IPS-NIHi7 (cell line): ENCODE results near the gene MVB12A.
A peak's percentile ranks its signal among the peaks of the same experiment; 100 is the strongest.

ENCODE experiments used
- DNase-seq: peaks from one replicate; pipeline ENCODE4 v3.0.0; 2012; ENCODE audit warnings: mixed read lengths; ENCODE audit errors: extremely low spot score

The MVB12A gene

GRCh38 chr19:17419621-17420474 lies at the start of gene MVB12A:
MVB12A (plus strand) TSS chr19:17420047; CDS start chr19:17420136, 89 bp downstream.
- peak; percentile 97 for DNase-seq

GRCh38 chr19:17376935-17377600 lies 42.8 kb upstream of the MVB12A start, which contains the start of gene PLVAP:
PLVAP (minus strand) TSS chr19:17377342; CDS start chr19:17377288, 54 bp downstream.
- no peak for DNase-seq

GRCh38 chr19:17378271-17378670 lies 41.6 kb upstream of the MVB12A start:
- DNase-seq: no peak

GRCh38 chr19:17379221-17379631 lies 40.6 kb upstream of the MVB12A start:
- DNase-seq: peak; percentile 68

GRCh38 chr19:17380426-17381138 lies 39.3 kb upstream of the MVB12A start:
- DNase-seq: no peak

- peak; percentile 85 for DNase-seq
Measured at GRCh38 chr19:17385878-17386611, 33.8 kb upstream of the MVB12A start.

- DNase-seq: no peak
Measured at GRCh38 chr19:17389288-17389687, 30.6 kb upstream of the MVB12A start.

GRCh38 chr19:17389957-17390664 lies 29.7 kb upstream of the MVB12A start:
- DNase-seq: peak; percentile 39

- peak; percentile 96 for DNase-seq
Measured at GRCh38 chr19:17390665-17391370, 29.0 kb upstream of the MVB12A start.

GRCh38 chr19:17391371-17392151 lies 28.3 kb upstream of the MVB12A start:
- DNase-seq: no peak

GRCh38 chr19:17393002-17393401 lies 26.8 kb upstream of the MVB12A start:
- DNase-seq: no peak

- no peak for DNase-seq
Measured at GRCh38 chr19:17393914-17394313, 25.9 kb upstream of the MVB12A start, which contains the start of gene CCDC194. CCDC194 (minus strand) TSS chr19:17394196; CDS start chr19:17394158, 38 bp downstream.

GRCh38 chr19:17394891-17395415 lies 24.9 kb upstream of the MVB12A start:
- DNase-seq: peak; percentile 83

GRCh38 chr19:17398902-17399527 lies 20.8 kb upstream of the MVB12A start:
- DNase-seq: no peak

- DNase-seq: no peak
Measured at GRCh38 chr19:17401628-17402027, 18.2 kb upstream of the MVB12A start.

GRCh38 chr19:17402982-17403855 lies 16.6 kb upstream of the MVB12A start:
- DNase-seq: peak; percentile 95

- DNase-seq: peak; percentile 32
Measured at GRCh38 chr19:17404015-17404414, 15.8 kb upstream of the MVB12A start.
